SK-N-SH (cell line): ENCODE measurements around the gene ARHGAP6. TPM values are rescaled to one million over a fixed set of nuclear protein-coding genes. Genes with fewer than 3 reads are reported as not detected.
"Not testable (repeated sequence)": the region's sequence is repeated elsewhere in the genome, so short reads cannot be mapped to it uniquely, and the experiment has no call there.

Experiments used
- CTCF ChIA-PET: fragments of 300-600, 350-600 bp; formaldehyde crosslinking; extraction: SDS; loops from one replicate; lab custom pipeline; 2021; lab: Yijun Ruan, JAX
- POLR2A ChIA-PET: fragments of 350-600 bp; sonication (Branson Sonifier 250); formaldehyde crosslinking; extraction: SDS; loops from one replicate; lab custom pipeline; 2020; ENCODE audit warnings: antibody characterized with exemption, inconsistent platforms; lab: Yijun Ruan, JAX
- DNase-seq: peaks from one replicate; pipeline ENCODE4 v3.0.0; 2012
- H2AFZ ChIP-seq: fragments of 200-600 bp; sonication (generic); 2 replicates; pipeline ENCODE4 v1.8.1; 2016; ENCODE audit warnings: antibody characterized with exemption, mild to moderate bottlenecking, low read depth
- H3F3A ChIP-seq: fragments of 200-600 bp; sonication (generic); replicated peaks from 2 replicates; pipeline ENCODE3; 2016; ENCODE audit warnings: antibody characterized with exemption, mild to moderate bottlenecking; ENCODE audit not compliant: insufficient read depth
- H3K27ac ChIP-seq, 2 experiments: fragments of 200-500 bp in 1 of 2; fragments of 200-600 bp in 1 of 2; sonication (Bioruptor generic) in 1 of 2; sonication (generic), shearing (Covaris generic) in 1 of 2; 2 replicates each; pipeline versions ENCODE4 v1.5.1 to v1.6.1; 2014 to 2016; ENCODE audit warnings: low read depth in 2 of 2, inconsistent platforms in 1 of 2, low read length in 1 of 2, mild to moderate bottlenecking in 1 of 2, mixed read lengths in 1 of 2
- H3K27me3 ChIP-seq: fragments of 200-600 bp; sonication (generic), shearing (Covaris generic); 2 replicates; pipeline ENCODE4 v1.6.1; 2016; ENCODE audit warnings: mixed run types; ENCODE audit not compliant: insufficient read depth
- H3K36me3 ChIP-seq, 2 experiments: fragments of 200-500 bp in 1 of 2; fragments of 200-600 bp in 1 of 2; sonication (Bioruptor generic) in 1 of 2; sonication (generic) in 1 of 2; replicated peaks in 1 of 2; 2 replicates each; pipeline versions ENCODE3 to v1.5.1; 2014 to 2016; ENCODE audit warnings: low read length in 1 of 2, mild to moderate bottlenecking in 1 of 2; ENCODE audit not compliant: insufficient read depth in 2 of 2, control insufficient read depth in 1 of 2
- H3K4me1 ChIP-seq, 2 experiments: fragments of 200-500 bp in 1 of 2; fragments of 200-600 bp in 1 of 2; sonication (Bioruptor generic) in 1 of 2; sonication (generic), shearing (Covaris generic) in 1 of 2; 2 replicates each; pipeline versions ENCODE4 v1.5.1 to v1.6.1; 2014 to 2016; ENCODE audit warnings: low read depth in 1 of 2, low read length in 1 of 2, mixed run types in 1 of 2; ENCODE audit not compliant: insufficient read depth in 2 of 2, control insufficient read depth in 1 of 2
- H3K4me2 ChIP-seq: fragments of 200-600 bp; sonication (generic), shearing (Covaris generic); 2 replicates; pipeline ENCODE4 v1.6.1; 2017; ENCODE audit warnings: mixed run types
- H3K4me3 ChIP-seq, 2 experiments: fragments of 200-500 bp in 1 of 2; fragments of 200-600 bp in 1 of 2; sonication (Bioruptor generic) in 1 of 2; sonication (generic), shearing (Covaris generic) in 1 of 2; 2 replicates each; pipeline versions ENCODE4 v1.5.1 to v1.8.1; 2014 to 2016; ENCODE audit warnings: low read depth in 2 of 2, inconsistent platforms in 1 of 2, low read length in 1 of 2, mild to moderate bottlenecking in 1 of 2, mixed read lengths in 1 of 2, moderate library complexity in 1 of 2
- H3K79me2 ChIP-seq: fragments of 200-600 bp; sonication (generic); 2 replicates; pipeline ENCODE4 v1.8.1; 2017; ENCODE audit warnings: mild to moderate bottlenecking; ENCODE audit not compliant: insufficient read depth
- H3K9ac ChIP-seq: fragments of 200-600 bp; sonication (generic); 2 replicates; pipeline ENCODE4 v1.6.1; 2017; ENCODE audit warnings: mixed run types
- H3K9me2 ChIP-seq: fragments of 200-600 bp; sonication (generic); 2 replicates; pipeline ENCODE4 v1.6.1; 2017; ENCODE audit warnings: mixed run types
- H3K9me3 ChIP-seq: fragments of 200-600 bp; sonication (generic); 2 replicates; pipeline ENCODE4 v1.6.1; 2017; ENCODE audit warnings: mixed run types, mild to moderate bottlenecking, moderate library complexity
- H4K20me1 ChIP-seq: fragments of 200-600 bp; sonication (generic); 2 replicates; pipeline ENCODE4 v1.6.1; 2017; ENCODE audit warnings: mild to moderate bottlenecking, mixed run types; ENCODE audit not compliant: insufficient read depth
- CHD2 ChIP-seq: fragments of 150-350 bp; IDR thresholded peaks from 2 replicates; pipeline ENCODE4 v1.6.1; 2018; ENCODE audit warnings: low read length; ENCODE audit not compliant: partially characterized antibody
- ELF1 ChIP-seq: IDR thresholded peaks from 2 replicates; pipeline ENCODE4 v1.4.0; 2012
- GATA2 ChIP-seq: sonication (generic); formaldehyde crosslinking; IDR thresholded peaks from 2 replicates; pipeline ENCODE4 v1.5.0; 2020; ENCODE audit warnings: mild to moderate bottlenecking, missing genetic modification reagents
- MXI1 ChIP-seq: IDR thresholded peaks from 2 replicates; pipeline ENCODE4 v1.6.1; 2012; ENCODE audit warnings: mild to moderate bottlenecking, low read depth, low read length, improper control_type of control experiment
- NFIC ChIP-seq: IDR thresholded peaks from 2 replicates; pipeline ENCODE4 v1.4.0; 2012; ENCODE audit warnings: borderline replicate concordance
- RFX5 ChIP-seq: IDR thresholded peaks from 2 replicates; pipeline ENCODE4 v1.6.1; 2012; ENCODE audit warnings: mild to moderate bottlenecking, improper control_type of control experiment, low read length
- SIN3A ChIP-seq: IDR thresholded peaks from 2 replicates; pipeline ENCODE4 v1.6.1; 2012; ENCODE audit warnings: low read depth, mild to moderate bottlenecking, low read length, moderate library complexity, borderline replicate concordance
- TEAD4 ChIP-seq: IDR thresholded peaks from 2 replicates; pipeline ENCODE4 v1.4.0; 2012; ENCODE audit warnings: mild to moderate bottlenecking, borderline replicate concordance; ENCODE audit not compliant: insufficient read depth
- WGBS: methylation state at CpG from one replicate; pipeline ENCODE4 v1.1.6; 2017; ENCODE audit warnings: low lambda C conversion rate; 5-methylcytosine and 5-hydroxymethylcytosine counted together
- polyA plus RNA-seq, 3 experiments: library from polyadenylated mRNA; depleted of rRNA; stranded (reverse); fragments of >200 nt; gene quantifications; 2 replicates each; pipeline ENCODE4 v1.2.3, GENCODE V29; 2012
- TF ChIP-seq, protein P1 (sequence below): fragments of 150-350 bp; IDR thresholded peaks from 2 replicates; pipeline ENCODE4 v1.6.1; 2016; ENCODE audit warnings: mild to moderate bottlenecking, low read depth, low read length

Gene ARHGAP6
- polyA plus RNA-seq, 1 of the 3 experiments (the other 2 are of a cell fraction), result 0.16 TPM

DNA sequence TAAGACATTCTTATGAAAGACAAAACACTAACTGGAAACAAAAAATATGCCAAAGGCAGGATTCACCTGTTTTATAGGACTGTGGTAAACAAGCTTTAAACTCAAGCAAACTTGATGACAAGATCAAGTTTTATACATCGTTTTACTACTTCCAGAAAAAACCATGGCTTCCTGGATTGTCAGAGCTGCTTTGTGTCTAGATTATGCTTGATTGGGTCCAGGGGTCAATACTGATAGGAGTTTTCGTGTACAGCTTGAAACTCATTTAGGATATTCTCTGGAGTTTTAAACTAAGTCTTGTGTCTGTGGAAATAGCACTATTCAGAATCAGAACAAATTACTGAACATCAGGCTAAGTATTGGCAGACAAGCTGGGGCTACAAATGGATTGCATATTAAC lies 541.6 kb downstream of the ARHGAP6 start:
- Histone ChIP-seq H2AFZ (no peak overlapping the region), H3K4me1 (no peaks in the 10 kb centered on the region), H3F3A (no peaks in the 10 kb centered on the region), H4K20me1 (no peaks in the 10 kb centered on the region), H3K36me3 (peaks cover 32 to 37% of the 10 kb centered on the region in 2 experiments), H3K9ac (no peak overlapping the region), H3K4me2 (no peak overlapping the region), H3K27me3 (no peaks in the 10 kb centered on the region), H3K9me2 (no peaks in the 10 kb centered on the region), H3K4me3 (no peak overlapping the region), H3K79me2 (no peaks in the 10 kb centered on the region), H3K27ac (no peak overlapping the region), H3K9me3 (no peaks in the 10 kb centered on the region)
- no peak for TF ChIP-seq MXI1
- no peak for TF ChIP-seq TEAD4
- no peak for DNase-seq
- CTCF ChIA-PET, result interaction anchor here (1.5 kb wide), 1 partner anchor 401 kb away, joined by 3 read pairs; no protein-coding TSS in a partner anchor
- 83% methylated on average over 2 of the region's 2 CpGs for WGBS
- POLR2A ChIA-PET, result no interaction called here

DNA sequence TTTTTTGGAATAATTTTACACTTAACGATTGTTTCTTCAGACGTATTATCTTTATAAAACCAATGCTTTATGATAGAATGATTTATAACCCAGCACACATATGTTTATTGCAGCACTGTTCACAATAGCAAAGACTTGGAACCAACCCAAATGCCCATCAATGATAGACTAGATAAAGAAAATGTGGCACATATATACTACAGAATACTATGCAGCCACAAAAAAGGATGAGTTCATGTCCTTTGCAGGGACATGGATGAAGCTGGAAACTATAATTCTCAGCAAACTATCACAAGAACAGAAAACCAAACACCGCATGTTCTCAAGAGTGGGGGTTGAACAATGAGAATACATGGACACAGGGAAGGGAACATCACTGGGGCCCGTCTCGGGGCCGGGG lies 542.6 kb downstream of the ARHGAP6 start:
- H3K36me3 ChIP-seq, result peaks cover 38 to 48% of the 10 kb centered on the region in 2 experiments
- DNase-seq, H3F3A ChIP-seq, H3K9ac ChIP-seq, POLR2A ChIA-PET, H3K4me1 ChIP-seq, H2AFZ ChIP-seq, H3K79me2 ChIP-seq, H3K27ac ChIP-seq, H3K9me3 ChIP-seq, H3K9me2 ChIP-seq, H3K4me2 ChIP-seq, H4K20me1 ChIP-seq, H3K4me3 ChIP-seq, H3K27me3 ChIP-seq: not testable (repeated sequence)
- 78% methylated on average over 6 of the region's 6 CpGs for WGBS
- CTCF ChIA-PET, result interaction anchor here (1.0 kb wide), 1 partner anchor 933 kb away, joined by 5 read pairs; no protein-coding TSS in a partner anchor

DNA sequence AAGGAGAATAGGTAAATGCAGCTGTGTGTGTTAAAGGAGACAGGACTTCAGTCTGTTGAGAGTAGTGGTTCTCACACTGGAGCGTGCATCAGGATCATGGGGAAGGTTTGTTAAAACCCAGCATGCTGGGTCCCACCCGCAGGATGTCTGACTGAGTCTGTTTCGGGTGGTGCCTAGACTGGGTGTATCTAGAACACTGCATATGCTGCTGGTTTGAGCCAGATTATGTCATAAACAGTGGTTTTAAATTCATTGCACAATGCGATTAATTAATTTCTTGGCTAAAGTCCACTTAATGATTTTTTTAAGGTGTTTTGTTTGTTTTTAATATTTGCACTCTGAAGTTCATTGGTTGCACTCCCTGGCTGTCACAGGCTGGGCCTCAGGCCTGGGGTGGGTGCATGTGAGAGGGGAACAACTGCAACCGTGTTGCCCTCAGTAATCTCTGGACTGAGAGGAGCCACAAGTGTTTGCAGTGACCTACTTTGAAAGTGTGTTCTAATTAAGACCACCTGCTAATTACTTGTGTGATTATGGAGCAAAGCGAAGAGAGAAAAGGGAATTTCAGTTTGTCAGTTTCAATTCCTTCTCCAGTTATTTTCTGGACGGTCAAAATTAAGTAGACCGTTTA lies 546.3 kb downstream of the ARHGAP6 start:
- no peaks in the 10 kb centered on the region for H3K9me2 ChIP-seq
- TF ChIP-seq CHD2 (no peak), SIN3A (no peak), NFIC (no peak), GATA2 (CRISPR knock-in tag) (no peak), ELF1 (no peak), RFX5 (no peak)
- TF ChIP-seq, protein P1, sequence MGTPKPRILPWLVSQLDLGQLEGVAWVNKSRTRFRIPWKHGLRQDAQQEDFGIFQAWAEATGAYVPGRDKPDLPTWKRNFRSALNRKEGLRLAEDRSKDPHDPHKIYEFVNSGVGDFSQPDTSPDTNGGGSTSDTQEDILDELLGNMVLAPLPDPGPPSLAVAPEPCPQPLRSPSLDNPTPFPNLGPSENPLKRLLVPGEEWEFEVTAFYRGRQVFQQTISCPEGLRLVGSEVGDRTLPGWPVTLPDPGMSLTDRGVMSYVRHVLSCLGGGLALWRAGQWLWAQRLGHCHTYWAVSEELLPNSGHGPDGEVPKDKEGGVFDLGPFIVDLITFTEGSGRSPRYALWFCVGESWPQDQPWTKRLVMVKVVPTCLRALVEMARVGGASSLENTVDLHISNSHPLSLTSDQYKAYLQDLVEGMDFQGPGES, result no peak
- no peak overlapping the region for H3K4me2 ChIP-seq
- H3K9ac ChIP-seq, result no peak overlapping the region
- no peaks in the 10 kb centered on the region for H3K4me1 ChIP-seq
- POLR2A ChIA-PET, result no interaction called here
- no peaks in the 10 kb centered on the region for H3K79me2 ChIP-seq
- CTCF ChIA-PET, result interaction anchor here (0.9 to 2.1 kb wide), 2 partner anchors 18 to 930 kb away, joined by 4 to 6 read pairs; no protein-coding TSS in a partner anchor
- WGBS, result 86% methylated on average over 6 of the region's 8 CpGs
- no peaks in the 10 kb centered on the region for H3K27me3 ChIP-seq
- no peak for DNase-seq
- peaks cover 74 to 84% of the 10 kb centered on the region in 2 experiments for H3K36me3 ChIP-seq
- no peak overlapping the region for H2AFZ ChIP-seq
- no peaks in the 10 kb centered on the region for H3K9me3 ChIP-seq
- H4K20me1 ChIP-seq, result no peaks in the 10 kb centered on the region
- H3F3A ChIP-seq, result no peaks in the 10 kb centered on the region
- no peak overlapping the region for H3K4me3 ChIP-seq
- H3K27ac ChIP-seq, result no peak overlapping the region
